ENCODE data around the gene HMCN1.

- TF ChIP-seq TAF1 (IDR thresholded peaks at IDR 0.05; ENCODE audit: borderline replicate concordance, insufficient read depth, low read length) (no peak), POLR2AphosphoS5 (IDR thresholded peaks at IDR 0.05; ENCODE audit: low read depth, low read length) (no peak)
Observed at GRCh38 chr1:185972096-185972850, 238.1 kb downstream of the HMCN1 start.
